Muscle of arm (tissue), 12 donors: Measurements from ENCODE around the gene AUTS2. TPM values are rescaled to one million over a fixed set of nuclear protein-coding genes. Genes with fewer than 3 reads are reported as not detected.

Experiments
- DNase-seq: peaks from one replicate; pipeline ENCODE4 v3.0.0-alpha.2; 2013
- polyA plus RNA-seq, 12 donors: library from polyadenylated mRNA; unstranded; fragments of 120-200 nt; gene quantifications; one replicate each; pipeline ENCODE4 v1.2.1, GENCODE V29; 2013; ENCODE audit not compliant: insufficient read length in 12 of 12

Gene AUTS2
- polyA plus RNA-seq, 12 donors, result 60.0 to 182 (median 86.6) TPM

- no peak for DNase-seq
Measured at GRCh38 chr7:69816501-69816900, 218.2 kb downstream of the AUTS2 start.

GRCh38 chr7:69817121-69817520 is 218.8 kb downstream of the AUTS2 start:
- peak; percentile 38 for DNase-seq

GRCh38 chr7:69817841-69818635 is 219.8 kb downstream of the AUTS2 start:
- no peak for DNase-seq

GRCh38 chr7:69818636-69819332 is 220.5 kb downstream of the AUTS2 start:
- DNase-seq, result no peak

GRCh38 chr7:69819333-69819705 is 221.0 kb downstream of the AUTS2 start:
- no peak for DNase-seq

GRCh38 chr7:69820479-69821192 is 222.4 kb downstream of the AUTS2 start:
- DNase-seq, result no peak

GRCh38 chr7:69822386-69822785 is 224.1 kb downstream of the AUTS2 start:
- no peak for DNase-seq

GRCh38 chr7:69823151-69823744 is 225.0 kb downstream of the AUTS2 start:
- DNase-seq, result no peak

GRCh38 chr7:69825113-69825972 is 227.1 kb downstream of the AUTS2 start:
- no peak for DNase-seq

GRCh38 chr7:69826283-69826682 is 228.0 kb downstream of the AUTS2 start:
- DNase-seq, result no peak

- DNase-seq, result no peak
Measured at GRCh38 chr7:69827140-69827539, 228.9 kb downstream of the AUTS2 start.

GRCh38 chr7:69827558-69827957 is 229.3 kb downstream of the AUTS2 start:
- DNase-seq, result no peak

- DNase-seq, result no peak
Measured at GRCh38 chr7:69832356-69832755, 234.1 kb downstream of the AUTS2 start.

GRCh38 chr7:69833964-69834363 is 235.7 kb downstream of the AUTS2 start:
- no peak for DNase-seq

- no peak for DNase-seq
Measured at GRCh38 chr7:69836702-69837101, 238.4 kb downstream of the AUTS2 start.

GRCh38 chr7:69837387-69838068 is 239.3 kb downstream of the AUTS2 start:
- no peak for DNase-seq

- DNase-seq, result no peak
Measured at GRCh38 chr7:69839782-69840181, 241.5 kb downstream of the AUTS2 start.

GRCh38 chr7:69840248-69840647 is 242.0 kb downstream of the AUTS2 start:
- no peak for DNase-seq

GRCh38 chr7:69843653-69844052 is 245.4 kb downstream of the AUTS2 start:
- DNase-seq, result no peak

GRCh38 chr7:69844264-69844868 is 246.1 kb downstream of the AUTS2 start:
- no peak for DNase-seq
